Renal pelvis (tissue), 4 donors: ENCODE measurements around the gene TSR3. TPM values are rescaled to one million over a fixed set of nuclear protein-coding genes. Genes with fewer than 3 reads are reported as not detected.
"Not testable (repeated sequence)": the region's sequence is repeated elsewhere in the genome, so short reads cannot be mapped to it uniquely, and the experiment has no call there.

Source experiments
- DNase-seq: peaks from one replicate; pipeline ENCODE4 v3.0.0-alpha.2; 2013
- polyA plus RNA-seq, 3 donors: library from polyadenylated mRNA; unstranded; fragments of 120-200 nt; gene quantifications; one replicate each; pipeline ENCODE4 v1.2.1, GENCODE V29; 2013; ENCODE audit not compliant: insufficient read length in 3 of 3

The TSR3 gene
- polyA plus RNA-seq, 3 donors = 49.9 to 66.4 (median 61.6) TPM

DNA sequence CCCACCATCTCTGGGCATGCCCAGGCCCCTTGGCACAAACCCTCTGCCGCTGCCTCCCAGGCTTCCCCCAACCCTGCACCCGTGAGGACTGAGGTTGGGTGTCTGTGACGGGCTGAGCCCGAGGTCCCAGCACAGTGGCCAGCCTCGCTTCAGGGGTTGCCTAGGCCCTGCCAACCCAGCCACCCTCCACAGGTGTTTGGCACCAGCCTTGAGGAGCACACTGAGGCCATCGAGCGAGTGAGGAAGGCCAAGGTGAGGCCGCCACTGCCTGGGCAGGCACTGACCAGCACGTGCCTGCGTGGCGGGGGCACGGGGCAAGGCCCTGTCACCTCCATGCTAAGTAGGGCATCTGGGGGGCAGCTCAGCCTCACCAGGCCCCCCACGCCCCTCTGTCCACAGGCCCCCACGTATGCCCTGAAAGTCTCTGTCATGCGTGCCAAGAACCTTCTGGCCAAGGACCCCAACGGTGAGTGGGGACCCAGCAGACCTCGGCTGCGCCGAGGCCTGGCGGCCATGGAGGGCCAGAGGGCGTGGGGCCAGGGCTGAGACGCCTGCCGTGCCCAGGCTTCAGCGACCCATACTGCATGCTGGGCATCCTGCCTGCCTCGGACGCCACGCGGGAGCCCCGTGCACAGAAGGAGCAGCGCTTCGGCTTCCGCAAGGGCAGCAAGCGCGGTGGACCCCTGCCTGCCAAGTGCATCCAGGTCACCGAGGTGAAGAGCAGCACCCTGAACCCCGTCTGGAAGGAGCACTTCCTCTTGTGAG, 10.8 kb downstream of the TSR3 start:
- no peak for DNase-seq

DNA sequence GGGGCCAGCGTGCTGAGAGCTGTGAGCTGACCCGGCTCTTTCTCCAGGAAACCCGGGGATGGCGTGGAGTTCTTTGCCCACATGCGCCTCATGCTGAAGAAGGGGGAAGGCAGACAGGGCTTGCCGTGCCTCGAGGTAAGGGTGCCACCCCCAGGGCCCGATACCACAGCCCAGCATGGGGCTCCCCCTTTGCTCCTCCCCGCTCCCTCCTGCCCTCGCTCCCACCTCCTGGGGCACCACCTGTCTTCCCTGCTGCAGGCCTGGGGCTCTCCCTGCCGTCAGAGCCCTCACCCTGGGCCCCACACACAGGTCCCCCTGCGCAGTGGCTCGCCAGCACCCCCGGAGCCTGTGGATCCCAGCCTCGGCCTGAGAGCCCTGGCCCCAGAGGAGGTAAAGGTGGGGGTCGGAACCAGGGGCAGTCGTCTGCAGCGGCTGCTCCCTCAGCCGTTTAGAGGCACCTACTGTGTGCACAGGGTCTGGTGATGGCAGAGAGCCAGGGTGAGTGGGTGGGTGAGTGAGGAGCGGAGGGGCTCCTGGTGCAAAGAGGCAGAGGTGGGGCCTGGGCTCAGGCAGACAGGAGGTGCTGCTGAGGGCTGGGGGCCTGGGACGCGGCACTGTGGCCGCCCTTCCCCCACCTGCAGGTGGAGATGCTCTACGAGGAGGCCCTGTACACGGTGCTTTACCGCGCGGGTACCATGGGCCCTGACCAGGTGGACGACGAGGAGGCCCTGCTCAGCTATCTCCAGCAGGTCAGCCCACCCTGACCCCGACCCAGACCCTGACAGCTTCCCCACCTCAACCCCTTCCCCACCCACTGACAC, 12.6 kb downstream of the TSR3 start:
- no peak for DNase-seq

DNA sequence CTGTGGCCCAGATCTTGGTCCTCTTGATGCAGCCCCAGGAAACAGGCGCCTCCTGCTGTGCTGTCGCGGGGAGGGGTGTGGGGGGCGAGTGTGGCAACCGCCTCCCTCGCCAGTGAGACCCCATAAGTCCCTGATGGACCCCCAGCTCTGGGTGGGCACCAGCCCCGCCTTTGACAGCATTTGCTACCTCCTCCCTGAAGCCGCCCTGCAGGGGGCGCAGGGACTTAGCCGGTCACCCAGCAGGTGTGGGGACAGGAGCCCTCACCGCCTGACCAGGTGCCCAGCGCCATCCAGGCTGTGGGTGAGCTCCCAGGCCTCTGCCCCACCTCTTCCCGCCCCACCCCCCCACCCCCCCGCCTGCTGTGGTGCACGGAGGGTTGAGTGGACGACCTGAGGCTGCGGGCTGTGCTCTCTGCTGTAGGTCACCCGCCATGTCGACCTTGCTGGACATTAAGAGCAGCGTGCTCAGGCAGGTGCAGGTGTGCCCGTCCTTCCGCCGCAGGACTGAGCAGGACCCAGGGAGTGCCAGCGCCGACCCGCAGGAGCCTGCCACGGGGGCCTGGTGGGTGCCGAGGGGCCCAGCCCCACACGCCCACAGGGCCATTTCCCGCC, 13.5 kb downstream of the TSR3 start:
- DNase-seq = no peak

DNA sequence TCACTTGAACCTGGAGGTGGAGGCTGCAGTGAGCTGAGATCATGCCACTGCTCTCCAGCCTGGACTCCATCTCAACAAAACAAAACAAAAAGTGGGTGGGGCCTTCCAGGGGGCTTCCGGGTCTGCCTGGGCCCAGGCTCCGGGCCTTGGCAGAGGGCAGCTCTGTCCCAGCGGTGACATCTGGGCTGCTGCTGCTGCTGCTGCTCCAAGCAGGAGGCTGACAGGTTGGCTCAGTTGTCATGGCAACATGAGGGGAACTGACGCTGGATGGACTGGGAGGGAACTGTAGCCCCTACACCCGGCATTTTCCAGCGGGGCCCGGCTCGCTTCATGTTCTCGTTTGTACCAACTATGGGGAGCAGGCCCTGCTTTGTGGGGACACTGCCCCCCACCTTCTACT, 14.2 kb downstream of the TSR3 start:
- no peak for DNase-seq

DNA sequence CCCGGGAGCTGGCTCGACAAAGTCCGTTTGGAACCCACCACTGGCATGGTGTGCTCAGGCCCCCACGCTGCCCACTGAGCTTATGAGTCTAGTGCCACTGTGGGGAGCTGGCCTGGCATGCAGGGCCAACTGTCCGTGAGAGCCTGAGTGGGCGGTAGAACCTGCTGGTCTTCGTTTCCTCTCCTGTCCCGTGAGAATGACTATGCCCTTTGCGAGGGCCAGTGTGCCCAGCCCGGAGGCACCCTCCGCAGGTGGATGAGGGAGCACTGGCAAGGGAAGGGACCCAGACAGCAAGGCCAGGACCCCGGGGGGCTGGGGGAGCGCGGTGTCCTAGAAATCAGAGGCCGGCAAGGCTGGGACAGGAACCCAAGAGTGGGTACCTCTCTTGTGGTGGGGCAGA, 15.1 kb downstream of the TSR3 start:
- DNase-seq = no peak

DNA sequence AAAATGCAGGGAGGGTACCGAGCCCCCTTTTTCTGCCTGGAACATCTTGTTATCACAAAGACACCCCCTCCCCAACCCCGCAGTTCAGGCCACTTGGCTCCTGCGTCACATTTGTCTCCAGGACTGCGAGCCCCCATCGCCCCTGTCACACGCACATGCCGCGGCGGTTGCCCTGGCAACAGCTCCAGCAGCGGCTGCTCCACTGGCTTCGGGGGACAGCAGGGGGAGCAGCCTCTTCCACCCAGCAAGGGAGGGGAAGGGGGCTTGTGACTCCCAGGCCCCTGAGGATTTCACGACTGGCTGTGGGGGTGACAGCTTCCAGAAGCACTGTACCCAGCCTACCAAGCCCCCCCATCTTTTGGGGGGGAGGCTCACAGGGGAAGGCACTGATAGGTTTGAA, 15.7 kb downstream of the TSR3 start:
- DNase-seq = no peak

DNA sequence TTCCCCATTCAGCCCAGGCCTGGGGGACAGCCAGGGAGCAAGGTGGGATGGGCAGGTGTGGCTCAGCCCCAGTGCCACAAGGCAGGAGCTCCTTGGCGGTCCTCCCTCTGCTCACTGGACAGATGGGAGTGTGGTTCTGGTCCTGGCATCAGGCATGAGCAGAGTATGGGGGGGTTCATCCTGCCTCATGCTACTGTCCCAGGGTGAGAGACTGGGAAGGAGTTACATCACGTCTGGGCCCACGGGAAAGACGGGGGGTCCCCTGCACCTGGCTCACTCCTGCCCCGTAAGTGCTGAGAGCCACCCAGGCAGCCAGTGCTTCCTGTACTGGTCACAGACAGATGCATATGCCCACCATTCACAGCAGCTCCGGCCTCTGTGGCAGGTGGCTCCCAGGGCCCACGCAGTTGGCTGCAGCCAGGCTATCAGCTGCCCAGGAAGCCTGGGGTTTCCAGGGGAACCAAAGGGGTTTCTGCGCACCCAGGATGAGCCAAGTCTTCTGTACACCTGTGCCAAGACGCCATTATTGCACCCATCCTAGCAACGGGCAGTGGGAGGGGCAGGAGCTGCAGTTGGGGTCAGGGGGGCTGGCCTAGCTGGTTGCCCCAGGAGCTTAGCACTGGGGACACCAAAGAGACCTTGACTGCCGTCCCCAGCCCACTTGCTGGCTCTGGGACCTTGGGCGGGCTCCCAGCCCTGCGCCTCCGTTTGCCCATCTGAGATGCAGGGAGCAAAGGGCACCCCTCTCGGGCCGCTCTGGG, 16.3 kb downstream of the TSR3 start:
- no peak for DNase-seq

DNA sequence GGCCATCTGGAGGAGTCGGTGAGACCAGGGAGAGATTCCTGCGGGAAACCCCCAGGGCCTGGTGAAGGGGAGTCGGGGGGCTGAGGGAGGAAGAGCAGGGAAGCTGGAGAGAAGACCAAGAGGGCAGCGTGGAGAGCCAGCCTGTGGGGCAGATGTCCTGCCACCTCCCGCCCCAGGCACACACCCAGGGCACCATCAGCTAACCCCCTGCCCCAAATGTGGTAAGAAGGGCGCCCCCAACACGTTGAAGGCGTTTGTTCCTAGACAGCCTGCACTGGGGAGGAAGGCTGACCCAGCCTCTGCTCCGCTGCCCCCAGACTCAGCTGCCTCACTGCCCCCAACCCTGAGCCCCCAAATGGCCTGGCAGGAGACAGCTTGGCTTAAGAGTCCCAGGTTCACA, 16.9 kb downstream of the TSR3 start:
- no peak for DNase-seq

DNA sequence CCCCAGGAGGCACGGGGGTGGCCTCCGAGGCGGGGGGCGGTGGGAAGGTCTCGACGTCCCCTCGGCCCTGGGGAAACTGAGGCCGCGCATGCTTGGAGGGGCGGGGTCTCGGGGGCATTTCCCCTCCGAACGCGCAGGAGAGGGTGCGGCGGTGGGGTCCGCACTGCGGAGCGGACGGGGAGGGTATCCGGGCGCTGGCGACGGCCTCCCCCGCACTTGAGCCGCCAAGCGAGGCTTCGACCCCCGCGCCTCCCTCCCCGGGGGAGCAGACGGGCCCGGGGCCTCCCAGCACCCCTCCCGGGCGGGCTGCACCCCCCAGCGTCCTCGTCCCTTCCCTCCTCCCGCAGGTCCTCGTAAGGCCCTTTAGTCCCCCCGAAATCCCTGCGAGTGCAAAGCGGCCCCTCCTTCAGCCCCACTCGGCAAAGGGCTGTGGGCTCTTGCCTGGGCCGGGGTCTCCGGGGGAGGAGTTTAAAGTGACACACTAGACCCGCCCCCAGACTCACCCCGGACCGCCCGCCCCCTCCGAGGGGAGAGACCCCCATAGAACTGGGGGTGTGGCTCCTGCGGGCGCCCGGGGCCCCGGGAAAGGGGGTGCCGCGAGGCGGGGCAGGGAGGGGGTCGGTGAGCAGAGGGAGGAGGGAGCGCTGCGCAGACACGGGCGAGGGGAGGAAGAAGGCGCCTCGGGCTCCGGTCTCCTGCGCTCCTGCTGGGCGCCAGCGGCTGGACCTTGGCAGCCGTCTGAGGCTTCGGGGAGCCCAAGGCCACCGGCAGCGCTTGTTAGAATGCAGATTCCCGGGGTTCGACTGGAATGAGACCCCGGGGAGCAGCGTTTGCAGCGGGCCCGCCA, 17.6 kb downstream of the TSR3 start:
- DNase-seq = no peak

DNA sequence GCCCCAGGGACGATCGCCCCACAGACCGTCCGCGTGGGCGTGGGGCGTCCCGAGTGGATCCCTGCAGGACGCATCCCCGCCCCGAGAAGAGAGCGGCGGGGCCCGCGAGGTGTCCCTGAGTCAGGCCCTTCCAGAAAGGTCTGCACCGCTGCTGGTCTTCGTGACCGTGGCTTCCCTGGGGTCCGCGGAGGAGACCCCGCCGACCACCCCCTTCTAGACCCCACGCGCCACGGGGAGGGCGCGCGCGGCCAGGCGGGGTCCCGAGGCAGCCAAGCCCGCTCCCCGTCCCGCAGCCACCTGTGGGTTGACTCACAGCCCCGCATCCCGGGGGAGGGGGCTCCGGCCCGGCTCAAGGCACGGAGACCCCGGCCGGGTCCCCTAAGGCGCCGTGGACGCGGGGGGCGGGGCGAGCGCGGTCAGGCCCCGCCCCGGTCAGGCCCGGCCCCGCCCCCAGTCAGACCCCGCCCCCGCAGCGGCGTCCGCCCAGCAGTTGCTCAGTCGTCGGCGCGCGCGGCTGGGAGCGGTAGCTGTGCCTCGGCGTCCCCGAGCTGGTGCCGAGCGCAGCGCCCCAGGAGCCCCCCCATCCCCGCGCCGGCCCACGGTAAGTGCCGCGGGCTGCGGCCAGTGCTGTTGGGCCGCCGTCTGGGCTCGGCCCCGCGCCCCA, 18.4 kb downstream of the TSR3 start, which contains the start of gene BAIAP3:
Gene BAIAP3, plus strand, starts transcription at position 497 of the 664 bp plus-strand sequence. CDS start 4,905 bp downstream, outside the sequence.
- DNase-seq = no peak

DNA sequence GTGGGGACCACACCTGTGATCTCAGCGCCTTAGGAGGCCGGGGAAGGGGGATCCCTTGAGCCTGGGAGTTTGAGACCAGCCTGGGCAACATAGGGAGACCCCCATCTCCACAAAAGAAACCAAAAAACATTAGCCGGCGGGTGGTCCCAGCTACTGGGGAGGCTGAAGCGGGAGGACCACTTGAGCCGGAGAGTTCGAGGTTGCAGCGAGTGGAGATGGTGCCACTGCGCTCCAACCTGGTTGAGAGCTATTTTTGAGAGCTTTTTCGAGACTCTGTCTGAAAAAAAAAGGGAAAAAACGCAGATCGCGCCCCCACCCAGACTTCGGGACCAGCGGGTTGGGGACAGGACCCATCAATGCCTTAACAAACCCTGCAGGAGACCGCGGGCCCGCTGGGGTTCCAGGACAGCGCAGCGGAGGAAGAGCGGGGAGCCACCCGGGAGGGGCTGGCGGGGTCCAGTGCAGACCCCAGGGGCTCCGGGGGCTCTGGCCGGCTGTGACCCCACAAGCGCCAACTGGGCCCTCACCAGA, 19.0 kb downstream of the TSR3 start:
- DNase-seq = no peak

DNA sequence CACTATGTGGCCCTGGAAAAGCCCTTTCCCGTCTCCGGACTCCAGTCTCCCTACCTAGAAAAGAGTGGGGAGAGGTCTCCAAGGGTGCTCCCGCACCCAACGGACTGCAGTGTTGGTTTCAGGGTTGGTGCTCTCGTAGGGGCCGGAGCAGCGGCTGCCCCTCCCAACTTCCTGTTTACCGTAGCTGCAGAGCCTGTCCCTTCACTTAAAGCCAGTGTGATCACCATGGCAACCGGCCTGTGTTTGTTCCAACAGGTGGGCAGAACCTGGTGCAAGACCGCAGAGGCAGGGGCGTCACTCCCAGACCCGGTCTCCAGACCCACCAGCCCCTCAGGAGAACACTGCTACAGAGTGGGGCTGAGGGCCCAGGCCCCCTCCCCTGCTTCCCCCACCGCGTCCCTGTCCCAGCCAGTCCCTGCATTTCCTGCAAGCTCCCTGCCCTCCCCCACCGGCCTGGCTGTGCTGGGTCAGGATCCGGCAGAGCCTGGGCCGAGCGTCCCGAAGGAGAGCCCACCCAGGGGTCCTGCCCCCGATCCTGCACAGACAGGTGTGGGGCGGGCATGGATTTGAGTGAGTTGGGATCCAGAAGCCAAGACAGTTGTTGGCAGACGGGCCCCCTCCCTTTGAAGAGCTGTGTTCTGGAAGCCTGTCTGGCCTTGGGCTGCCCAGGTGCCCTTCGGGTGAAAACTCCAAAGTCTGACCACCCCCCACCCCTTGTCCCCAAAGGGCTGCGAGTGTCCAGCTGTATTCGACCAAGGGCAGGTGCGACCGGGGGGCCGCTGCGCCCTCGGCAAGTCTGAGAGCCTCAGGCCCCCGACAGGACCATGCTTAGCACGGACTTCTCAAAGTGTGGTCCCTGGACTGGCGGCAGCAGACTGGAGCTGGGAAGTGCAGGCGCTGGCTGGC, 19.7 kb downstream of the TSR3 start:
- DNase-seq = peak; percentile 91

DNA sequence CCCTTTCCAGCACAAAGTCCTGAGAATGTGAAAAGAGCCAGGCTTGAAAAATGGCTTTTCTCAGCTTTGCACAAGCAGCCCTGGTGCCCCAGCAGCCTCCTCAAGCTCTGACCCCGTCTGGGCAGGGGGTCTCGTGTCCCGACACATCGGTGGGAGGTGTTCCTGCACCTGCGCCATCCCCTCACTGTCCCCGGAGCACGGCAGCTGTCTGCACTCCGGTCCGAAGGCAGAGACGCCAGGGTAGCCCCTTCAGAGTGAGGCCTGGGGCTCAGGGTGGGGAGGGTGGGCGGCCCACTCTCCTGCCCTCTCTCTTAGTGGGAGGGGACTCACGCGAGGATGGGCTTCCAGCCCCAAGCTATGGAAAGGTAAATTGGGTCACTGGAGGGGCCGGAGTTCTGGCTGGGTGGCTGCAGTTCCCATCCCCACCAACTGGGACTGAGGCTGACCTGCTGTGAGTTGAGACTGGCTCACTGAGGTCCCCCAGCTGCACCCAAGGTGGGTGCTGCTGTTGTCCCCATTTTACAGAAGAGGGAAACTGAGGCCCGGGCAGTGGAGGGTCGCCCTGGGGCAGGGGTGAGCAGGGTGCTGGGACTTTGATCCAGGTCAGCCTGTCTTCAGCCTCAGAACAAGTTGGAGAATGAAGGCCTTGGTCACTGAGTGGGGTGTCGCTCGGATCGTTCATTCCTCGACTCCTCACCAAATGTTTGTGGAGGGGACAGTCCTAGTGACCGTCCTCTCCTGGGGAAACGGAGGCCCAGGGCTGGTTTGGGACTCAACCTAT, 20.6 kb downstream of the TSR3 start:
- no peak for DNase-seq

DNA sequence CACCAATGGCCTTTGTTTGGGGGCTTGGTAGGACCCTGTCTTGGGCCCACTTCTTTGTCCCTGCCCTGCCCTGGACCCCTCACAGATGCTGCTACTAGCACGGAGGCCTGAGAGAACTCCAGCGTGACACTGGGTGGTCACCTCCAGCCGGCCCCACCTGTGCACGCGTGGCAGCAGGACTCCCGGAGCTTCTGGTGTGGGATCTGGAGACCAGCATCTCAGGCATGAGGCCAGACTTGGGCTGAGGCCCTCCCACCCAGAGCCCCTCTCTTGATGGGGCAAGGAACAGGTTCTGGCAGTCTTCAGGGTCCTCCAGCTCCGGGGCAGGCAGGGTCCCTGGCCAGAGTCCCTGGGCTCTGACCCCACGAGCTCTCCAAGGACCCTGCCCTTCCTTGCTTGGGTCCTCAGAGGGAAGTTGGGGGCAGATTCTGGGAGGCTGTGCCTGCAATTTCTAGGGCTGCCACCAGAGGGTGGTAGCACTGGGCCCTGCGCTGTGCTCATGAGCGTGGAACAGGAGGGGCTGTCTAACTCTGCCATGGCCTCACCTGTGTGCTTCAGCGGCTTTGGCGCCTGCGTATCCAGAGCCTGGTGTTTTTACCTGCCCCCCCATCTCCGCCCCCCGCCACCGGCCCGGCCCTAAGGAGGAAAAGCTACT, 21.3 kb downstream of the TSR3 start:
- DNase-seq = no peak

DNA sequence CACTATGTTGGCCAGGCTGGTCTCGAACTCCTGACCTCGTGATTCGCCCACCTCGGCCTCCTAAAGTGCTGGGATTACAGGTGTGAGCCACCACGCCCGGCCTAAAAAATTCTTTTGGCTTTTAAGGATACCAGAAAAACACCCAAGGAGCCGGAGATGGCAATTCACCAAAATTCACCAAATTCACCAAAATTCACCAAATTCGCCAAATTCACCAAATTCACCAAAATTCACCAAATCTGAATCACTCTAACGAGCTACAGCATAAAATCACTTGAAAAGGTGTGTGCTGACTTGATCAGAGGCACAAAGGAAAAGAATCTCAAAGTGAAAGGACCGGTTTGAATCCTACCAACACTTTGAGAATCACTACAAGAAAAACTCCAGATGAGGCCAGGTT, 22.7 kb downstream of the TSR3 start:
- DNase-seq = not testable (repeated sequence)

DNA sequence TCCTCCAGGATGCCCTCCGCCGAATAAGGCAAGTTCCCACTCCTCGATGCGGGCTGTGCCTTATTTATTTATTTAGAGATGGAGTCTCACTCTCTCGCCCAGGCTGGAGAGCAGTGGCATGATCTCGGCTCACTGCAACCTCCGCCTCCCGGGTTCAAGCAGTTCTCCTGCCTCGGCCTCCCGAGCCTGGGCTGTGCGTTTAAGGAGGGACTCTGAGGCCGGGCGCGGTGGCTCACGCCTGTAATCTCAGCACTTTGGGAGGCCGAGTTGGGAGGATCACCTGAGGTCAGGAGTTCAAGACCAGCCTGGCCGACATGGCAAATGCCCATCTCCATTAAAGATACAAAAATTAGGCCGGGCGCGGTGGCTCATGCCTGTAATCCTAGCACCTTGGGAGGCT, 23.5 kb downstream of the TSR3 start:
- DNase-seq = not testable (repeated sequence)

DNA sequence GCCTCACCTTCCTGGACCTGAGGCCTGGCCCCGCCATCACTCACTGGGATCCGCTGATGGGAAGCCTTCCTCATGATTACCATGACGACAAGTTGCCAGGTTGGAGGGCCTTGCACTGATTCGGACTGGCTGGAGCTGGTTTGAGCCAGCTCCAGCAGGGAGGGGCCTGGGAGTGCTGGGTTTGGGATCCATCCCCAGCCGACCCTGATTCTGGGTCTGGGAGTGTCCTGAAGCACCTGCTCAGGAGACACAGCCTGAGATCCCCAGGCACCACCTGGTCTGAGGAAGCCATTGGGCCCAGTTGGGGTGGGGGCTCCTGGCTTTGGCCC, 24.1 kb downstream of the TSR3 start:
- DNase-seq = no peak
